Activated CD8-positive, alpha-beta T cell treated with anti-CD3 and anti-CD28 coated beads for 36 hours (primary cell): ENCODE data around the gene AEBP2. TPM values are rescaled to one million over a fixed set of nuclear protein-coding genes. Genes with fewer than 3 reads are reported as not detected.

Experiments
- ATAC-seq: fragments of 200-7000 bp; cut with Tn5 transposase; one replicate; pipeline ENCODE4 v1.10.0; 2021; ENCODE audit warnings: mild to moderate bottlenecking, moderate library complexity
- CTCF ChIA-PET: fragments of 350-600 bp; sonication (Branson Sonifier 250); formaldehyde crosslinking; loops from one replicate; lab custom pipeline; 2021; ENCODE audit warnings: antibody characterized with exemption; lab: Charles Lee
- POLR2A ChIA-PET: fragments of 350-600 bp; sonication (Branson Sonifier 250); formaldehyde crosslinking; loops from one replicate; lab custom pipeline; 2021; ENCODE audit warnings: antibody characterized with exemption; lab: Charles Lee
- DNase-seq: peaks from one replicate; pipeline ENCODE4 v3.0.0-alpha.2; 2020
- H3K27ac Mint-ChIP-seq: one replicate; pipeline ENCODE4 v1.8.0; 2021; ENCODE audit warnings: mild to moderate bottlenecking, mixed read lengths
- H3K27me3 Mint-ChIP-seq: one replicate; pipeline ENCODE4 v1.8.0; 2021; ENCODE audit warnings: mixed read lengths
- H3K36me3 Mint-ChIP-seq: one replicate; pipeline ENCODE4 v1.8.0; 2021; ENCODE audit warnings: low read depth, mixed read lengths
- H3K4me1 Mint-ChIP-seq: one replicate; pipeline ENCODE4 v1.8.0; 2021; ENCODE audit warnings: low read depth, mixed read lengths
- H3K4me3 Mint-ChIP-seq: one replicate; pipeline ENCODE4 v1.8.0; 2021; ENCODE audit warnings: mild to moderate bottlenecking, moderate library complexity, mixed read lengths
- H3K9me3 Mint-ChIP-seq: one replicate; pipeline ENCODE4 v1.8.0; 2021; ENCODE audit warnings: mixed read lengths
- intact Hi-C: fragments of 100-400 bp; cut with micrococcal nuclease; formaldehyde crosslinking; loops from one replicate; pipeline ENCODE4 v1.10.0; 2022
- total RNA-seq, 2 experiments: library from RNA; stranded (reverse); gene quantifications; one replicate each; pipeline ENCODE4 v1.2.3, GENCODE V29; 2021
- TF ChIP-seq, protein P1 (sequence below): fragments of 200-600 bp; IDR thresholded peaks from one replicate; pipeline ENCODE4 v1.8.0; 2022; ENCODE audit warnings: antibody characterized with exemption, mild to moderate bottlenecking

The AEBP2 gene
- total RNA-seq, 2 experiments from 2014 or later, result 59.6 to 63.3 TPM

DNA sequence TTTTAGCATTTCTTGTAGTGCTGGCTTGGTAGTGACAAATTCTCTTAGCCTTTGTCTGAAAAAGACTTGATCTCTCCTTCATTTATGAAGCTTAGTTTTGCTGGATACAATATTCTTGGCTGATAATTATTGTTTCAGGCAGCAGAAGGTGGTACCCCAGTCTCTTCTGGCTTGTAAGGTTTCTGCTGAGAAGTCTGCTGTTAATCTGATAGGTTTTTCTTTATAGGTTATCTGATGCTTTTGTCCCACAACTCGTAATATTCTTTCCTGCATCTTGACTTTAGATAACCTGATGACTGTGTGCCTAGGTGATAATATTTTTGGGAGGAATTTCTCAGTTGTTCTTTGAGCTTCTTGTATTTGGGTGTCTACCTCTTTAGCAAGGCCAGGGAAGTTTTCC is 41.2 kb downstream of the AEBP2 start:
- no peak for DNase-seq
- peaks cover 84% of the 10 kb centered on the region for H3K36me3 Mint-ChIP-seq
- intact Hi-C loops, result loop anchor here (5.0 kb wide), 1 partner anchor 38 kb away; no protein-coding TSS in a partner anchor
- no peak overlapping the region for H3K4me3 Mint-ChIP-seq
- ChIA-PET POLR2A (interaction anchor here (1.3 kb wide), 1 partner anchor 69 kb away, joined by 3 read pairs; no protein-coding TSS in a partner anchor), CTCF (no interaction called here)
- H3K9me3 Mint-ChIP-seq, result peaks cover 31% of the 10 kb centered on the region
- TF ChIP-seq, protein P1, sequence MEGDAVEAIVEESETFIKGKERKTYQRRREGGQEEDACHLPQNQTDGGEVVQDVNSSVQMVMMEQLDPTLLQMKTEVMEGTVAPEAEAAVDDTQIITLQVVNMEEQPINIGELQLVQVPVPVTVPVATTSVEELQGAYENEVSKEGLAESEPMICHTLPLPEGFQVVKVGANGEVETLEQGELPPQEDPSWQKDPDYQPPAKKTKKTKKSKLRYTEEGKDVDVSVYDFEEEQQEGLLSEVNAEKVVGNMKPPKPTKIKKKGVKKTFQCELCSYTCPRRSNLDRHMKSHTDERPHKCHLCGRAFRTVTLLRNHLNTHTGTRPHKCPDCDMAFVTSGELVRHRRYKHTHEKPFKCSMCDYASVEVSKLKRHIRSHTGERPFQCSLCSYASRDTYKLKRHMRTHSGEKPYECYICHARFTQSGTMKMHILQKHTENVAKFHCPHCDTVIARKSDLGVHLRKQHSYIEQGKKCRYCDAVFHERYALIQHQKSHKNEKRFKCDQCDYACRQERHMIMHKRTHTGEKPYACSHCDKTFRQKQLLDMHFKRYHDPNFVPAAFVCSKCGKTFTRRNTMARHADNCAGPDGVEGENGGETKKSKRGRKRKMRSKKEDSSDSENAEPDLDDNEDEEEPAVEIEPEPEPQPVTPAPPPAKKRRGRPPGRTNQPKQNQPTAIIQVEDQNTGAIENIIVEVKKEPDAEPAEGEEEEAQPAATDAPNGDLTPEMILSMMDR, result no peak
- H3K27me3 Mint-ChIP-seq, result no peaks in the 10 kb centered on the region
- H3K4me1 Mint-ChIP-seq, result peaks cover 72% of the 10 kb centered on the region
- no peak for ATAC-seq
- peak overlapping the region; percentile 52 for H3K27ac Mint-ChIP-seq

DNA sequence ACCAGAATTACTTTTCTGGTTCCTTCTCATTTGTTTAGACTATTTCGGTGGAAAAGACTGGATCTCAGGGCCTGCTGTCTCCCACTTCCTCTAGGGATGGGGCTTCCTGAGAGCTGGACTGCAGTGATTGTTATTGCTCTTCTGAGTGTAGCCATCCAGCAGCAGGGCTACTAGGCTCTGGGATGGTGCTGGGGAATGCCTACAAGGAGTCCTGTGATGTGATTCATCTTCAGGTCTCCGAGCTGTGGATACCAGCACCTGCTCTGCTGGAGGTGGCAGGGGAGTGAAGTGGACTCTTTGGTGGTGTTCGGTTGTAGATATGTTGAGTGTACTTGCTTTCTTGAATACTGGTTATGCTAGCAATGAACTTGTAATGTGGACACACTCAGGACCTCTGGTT is 42.7 kb downstream of the AEBP2 start:
- ATAC-seq (peak; percentile 1), DNase-seq (no peak)
- Mint-ChIP-seq H3K27ac (peak overlapping the region; percentile 85), H3K4me1 (peaks cover 76% of the 10 kb centered on the region), H3K9me3 (peaks cover 28% of the 10 kb centered on the region), H3K4me3 (no peak overlapping the region), H3K36me3 (peaks cover 83% of the 10 kb centered on the region), H3K27me3 (no peaks in the 10 kb centered on the region)
- POLR2A ChIA-PET, result interaction anchor here (0.8 to 1.3 kb wide), 4 partner anchors 14 to 70 kb away, joined by 3 to 5 read pairs (median 3); no protein-coding TSS in a partner anchor
- intact Hi-C loops, result loop anchor here (5.0 kb wide), 1 partner anchor 40 kb away; no protein-coding TSS in a partner anchor
- TF ChIP-seq, protein P1, result no peak
- CTCF ChIA-PET, result no interaction called here

DNA sequence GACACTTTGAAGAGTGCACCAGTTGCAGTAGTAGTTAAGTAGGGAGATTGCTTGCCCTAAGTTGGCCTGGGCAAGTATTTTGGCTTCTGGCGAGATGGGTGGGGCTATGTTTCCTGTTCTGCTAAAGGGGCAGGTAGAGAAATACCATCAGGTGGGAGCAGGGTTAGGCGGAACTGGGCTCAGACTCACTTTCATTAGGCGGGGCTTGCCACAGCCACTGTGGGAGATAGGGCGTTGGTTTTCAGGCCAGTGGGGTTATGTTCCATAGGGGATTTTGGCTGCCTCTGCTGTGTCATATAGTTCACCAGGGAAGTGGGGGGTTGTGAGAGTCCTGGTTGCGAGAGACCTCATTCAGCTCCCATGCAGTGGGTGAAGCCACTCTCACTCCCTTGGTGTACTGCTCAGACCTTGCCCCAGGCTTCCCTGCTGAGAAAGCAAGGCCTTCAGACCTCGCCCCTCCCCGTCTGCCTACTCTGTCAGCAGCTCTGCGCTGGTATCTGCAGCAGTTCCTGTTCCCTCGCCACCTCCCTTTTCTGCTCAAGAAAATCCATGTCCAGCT is 43.3 kb downstream of the AEBP2 start:
- ChIA-PET POLR2A (interaction anchor here (0.6 to 1.2 kb wide), 4 partner anchors 13 to 128 kb away, joined by 3 to 5 read pairs (median 3); no protein-coding TSS in a partner anchor), CTCF (interaction anchor here (1.1 kb wide), 1 partner anchor 11 kb away, joined by 3 read pairs; no protein-coding TSS in a partner anchor)
- ATAC-seq (peak; percentile 92), DNase-seq (peak; percentile 87)
- Mint-ChIP-seq H3K27me3 (no peaks in the 10 kb centered on the region), H3K36me3 (peaks cover 78% of the 10 kb centered on the region), H3K4me3 (peak overlapping the region; percentile 38), H3K4me1 (peaks cover 72% of the 10 kb centered on the region), H3K9me3 (peaks cover 25% of the 10 kb centered on the region), H3K27ac (peak overlapping the region; percentile 85)
- TF ChIP-seq, protein P1, result no peak
- intact Hi-C loops, result loop anchor here (5.0 kb wide), 1 partner anchor 40 kb away; no protein-coding TSS in a partner anchor

DNA sequence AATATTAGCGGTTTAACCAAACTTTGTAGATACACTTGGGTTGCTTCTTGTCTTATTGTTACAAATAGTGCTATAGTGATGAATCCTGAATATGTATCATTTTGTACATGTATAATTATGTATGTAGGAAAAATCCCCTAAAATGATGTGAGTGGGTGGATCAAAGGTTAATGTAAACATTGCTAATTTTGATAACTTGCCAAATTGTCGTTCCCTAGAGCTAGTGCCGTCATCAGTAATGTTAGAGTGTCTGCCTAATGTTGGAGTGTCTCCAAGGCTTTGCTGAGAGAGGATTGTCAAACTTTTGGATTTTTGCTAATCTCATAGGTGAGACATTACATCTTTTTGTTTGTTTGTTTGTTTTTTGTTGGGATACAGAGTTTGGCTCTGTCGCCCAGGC is 44.4 kb downstream of the AEBP2 start:
- DNase-seq (no peak), ATAC-seq (no peak)
- H3K9me3 Mint-ChIP-seq, result peaks cover 18% of the 10 kb centered on the region
- peaks cover 75% of the 10 kb centered on the region for H3K36me3 Mint-ChIP-seq
- H3K27me3 Mint-ChIP-seq, result no peaks in the 10 kb centered on the region
- intact Hi-C loops, result loop anchor here (5.0 kb wide), 1 partner anchor 41 kb away; no protein-coding TSS in a partner anchor
- TF ChIP-seq, protein P1, result no peak
- peaks cover 74% of the 10 kb centered on the region for H3K4me1 Mint-ChIP-seq
- ChIA-PET CTCF (no interaction called here), POLR2A (no interaction called here)
- H3K27ac Mint-ChIP-seq, result peak overlapping the region; percentile 85
- H3K4me3 Mint-ChIP-seq, result peak overlapping the region; percentile 38

DNA sequence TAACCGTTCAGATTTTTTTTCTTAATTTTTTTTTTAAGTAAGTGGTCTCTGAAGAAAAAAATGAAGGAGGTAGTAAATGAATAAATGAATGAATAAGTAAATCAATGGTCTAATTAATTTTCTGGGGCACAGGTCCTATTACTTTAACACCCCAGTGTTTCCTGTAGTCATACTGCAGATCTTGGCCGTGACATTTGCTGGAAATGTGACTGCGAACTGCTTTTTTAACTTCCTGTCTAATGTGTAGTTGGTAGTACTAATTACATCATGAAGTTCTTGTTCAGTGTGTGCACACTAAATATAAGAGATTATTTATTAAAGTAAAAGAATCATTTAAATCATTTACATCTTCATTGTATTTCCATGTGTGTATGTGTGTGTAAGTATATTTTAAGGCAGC is 45.4 kb downstream of the AEBP2 start:
- POLR2A ChIA-PET, result no interaction called here

More for the DNA sequence above, 45.4 kb downstream of the AEBP2 start:
- DNase-seq (peak; percentile 38), ATAC-seq (no peak)
- TF ChIP-seq, protein P1, result no peak
- Mint-ChIP-seq H3K9me3 (peaks cover 10% of the 10 kb centered on the region), H3K4me3 (no peak overlapping the region), H3K36me3 (peaks cover 69% of the 10 kb centered on the region), H3K27ac (peak overlapping the region; percentile 78), H3K27me3 (no peaks in the 10 kb centered on the region), H3K4me1 (peaks cover 80% of the 10 kb centered on the region)
- intact Hi-C loops, result loop anchor here (5.0 kb wide), 1 partner anchor 42 kb away; no protein-coding TSS in a partner anchor
- CTCF ChIA-PET, result no interaction called here
